ENCODE results near the gene SLC35F5. TPM values are rescaled to one million over a fixed set of nuclear protein-coding genes. Genes with fewer than 3 reads are reported as not detected.

SLC35F5 gene
- polyA plus RNA-seq, 2 of the 4 experiments (the other 2 are of a cell fraction) = 45.6 to 86.6 TPM

GRCh38 chr2:113780472-113780871 lies 24.0 kb upstream of the SLC35F5 start:
- FAIRE-seq = no peak
- Histone ChIP-seq H3K4me1 (no peaks in the 10 kb centered on the region), H3K4me2 (no peak overlapping the region), H3K4me3 (no peak overlapping the region), H3K9me3 (no peaks in the 10 kb centered on the region), H3K27ac (no peak overlapping the region)
- ATAC-seq = no peak
- ChIA-PET CTCF (interaction anchor here (0.8 kb wide), 1 partner anchor 11 kb away, joined by 3 read pairs; no protein-coding TSS in a partner anchor), POLR2A (no interaction called here)
- 42% methylated on average over 5 of the region's 5 CpGs for WGBS (ENCODE audit: missing lambda C conversion rate)
- TF ChIP-seq NFE2L2 (conservative IDR thresholded peaks at IDR 0.05; ENCODE audit: low read length) (no peak), FOSL2 (IDR thresholded peaks at IDR 0.05) (no peak), FOSL2 (CRISPR knock-in tag; IDR thresholded peaks at IDR 0.05) (no peak), MAZ (IDR thresholded peaks at IDR 0.05; ENCODE audit: borderline replicate concordance, low read depth, low read length) (no peak), RFX5 (IDR thresholded peaks at IDR 0.05) (no peak), ZSCAN20 (CRISPR knock-in tag; IDR thresholded peaks at IDR 0.05) (no peak), SREBF2 (IDR thresholded peaks at IDR 0.05) (no peak), CHD4 (IDR thresholded peaks at IDR 0.05; ENCODE audit: borderline replicate concordance) (no peak), EHF (CRISPR knock-in tag; IDR thresholded peaks at IDR 0.05) (no peak), RNF2 (IDR thresholded peaks at IDR 0.05; ENCODE audit: borderline replicate concordance, low read depth) (no peak), JUNB (IDR thresholded peaks at IDR 0.05) (no peak), PHF8 (IDR thresholded peaks at IDR 0.05; ENCODE audit: borderline replicate concordance, low read depth) (no peak), TP53 (CRISPR knock-in tag; IDR thresholded peaks at IDR 0.05) (no peak), ZFP36 (IDR thresholded peaks at IDR 0.05; ENCODE audit: borderline replicate concordance, partially characterized antibody) (no peak), BHLHE40 (IDR thresholded peaks at IDR 0.05; ENCODE audit: low read depth, low read length) (no peak), EP300 (IDR thresholded peaks at IDR 0.05) (no peak), NR3C1 (IDR thresholded peaks at IDR 0.05) (no peak), ATOH8 (CRISPR knock-in tag; IDR thresholded peaks at IDR 0.05; ENCODE audit: low read depth) (no peak)
- TF ChIP-seq, protein P1, sequence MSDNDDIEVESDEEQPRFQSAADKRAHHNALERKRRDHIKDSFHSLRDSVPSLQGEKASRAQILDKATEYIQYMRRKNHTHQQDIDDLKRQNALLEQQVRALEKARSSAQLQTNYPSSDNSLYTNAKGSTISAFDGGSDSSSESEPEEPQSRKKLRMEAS (IDR thresholded peaks at IDR 0.05) = no peak
- TF ChIP-seq, protein P2, sequence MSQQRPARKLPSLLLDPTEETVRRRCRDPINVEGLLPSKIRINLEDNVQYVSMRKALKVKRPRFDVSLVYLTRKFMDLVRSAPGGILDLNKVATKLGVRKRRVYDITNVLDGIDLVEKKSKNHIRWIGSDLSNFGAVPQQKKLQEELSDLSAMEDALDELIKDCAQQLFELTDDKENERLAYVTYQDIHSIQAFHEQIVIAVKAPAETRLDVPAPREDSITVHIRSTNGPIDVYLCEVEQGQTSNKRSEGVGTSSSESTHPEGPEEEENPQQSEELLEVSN (IDR thresholded peaks at IDR 0.05; ENCODE audit: borderline replicate concordance, low read depth) = no peak
- no peak for DNase-seq (ENCODE audit: low read depth in 1 of 2, low spot score in 1 of 2)

DNA sequence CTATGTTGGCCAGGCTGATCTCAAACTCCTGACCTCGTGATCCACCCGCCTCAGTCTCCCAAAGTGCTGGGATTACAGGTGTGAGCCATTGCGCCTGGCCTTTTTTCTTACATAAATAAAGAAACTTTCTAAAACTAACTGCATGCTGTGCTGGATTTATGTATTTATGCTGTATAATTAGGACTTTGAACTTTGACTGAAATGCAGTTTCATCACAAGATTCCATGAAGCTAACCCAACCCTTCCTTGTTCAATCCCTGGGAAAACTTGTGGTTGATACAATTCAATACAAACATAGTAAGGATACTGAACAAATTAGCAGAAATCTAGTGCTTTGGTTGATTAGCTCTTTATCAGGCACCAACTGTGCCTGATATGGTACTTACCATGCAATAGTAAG lies 20.9 kb upstream of the SLC35F5 start:
- DNase-seq (ENCODE audit: low read depth in 1 of 2, low spot score in 1 of 2) (no peak), FAIRE-seq (no peak), ATAC-seq (no peak)
- H3K27ac ChIP-seq = no peak overlapping the region
- H3K9me3 ChIP-seq = no peaks in the 10 kb centered on the region
- H3K4me2 ChIP-seq = no peak overlapping the region
- no peak overlapping the region for H3K4me3 ChIP-seq
- 94% methylated on average over 3 of the region's 3 CpGs for WGBS (ENCODE audit: missing lambda C conversion rate)
- TF ChIP-seq KDM5A (IDR thresholded peaks at IDR 0.05) (no peak), ATOH8 (CRISPR knock-in tag; IDR thresholded peaks at IDR 0.05; ENCODE audit: low read depth) (no peak), TFCP2L1 (CRISPR knock-in tag; IDR thresholded peaks at IDR 0.05) (no peak), POLR2AphosphoS2 (conservative IDR thresholded peaks at IDR 0.05; ENCODE audit: low read length) (no peak), EHMT2 (IDR thresholded peaks at IDR 0.05; ENCODE audit: low read depth) (no peak), EHF (CRISPR knock-in tag; IDR thresholded peaks at IDR 0.05) (no peak), BHLHE40 (IDR thresholded peaks at IDR 0.05; ENCODE audit: low read depth, low read length) (no peak)
- TF ChIP-seq, protein P3, sequence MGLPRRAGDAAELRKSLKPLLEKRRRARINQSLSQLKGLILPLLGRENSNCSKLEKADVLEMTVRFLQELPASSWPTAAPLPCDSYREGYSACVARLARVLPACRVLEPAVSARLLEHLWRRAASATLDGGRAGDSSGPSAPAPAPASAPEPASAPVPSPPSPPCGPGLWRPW (IDR thresholded peaks at IDR 0.05) = no peak
- CTCF ChIA-PET = interaction anchor here (1.0 kb wide), 1 partner anchor 16 kb away, joined by 3 read pairs; no protein-coding TSS in a partner anchor
- POLR2A ChIA-PET = interaction anchor here (1.1 kb wide), 1 partner anchor 21 kb away, joined by 4 read pairs; the partner anchor contains the start of gene SLC35F5
- no peaks in the 10 kb centered on the region for H3K4me1 ChIP-seq

Data from A549 (cell line).